H1 (cell line): Measurements from ENCODE around the gene VEZT. TPM values are rescaled to one million over a fixed set of nuclear protein-coding genes. Genes with fewer than 3 reads are reported as not detected.

Experiments used
- CTCF ChIA-PET: fragments of 300-600 bp; sonication (Branson Sonifier 250); formaldehyde crosslinking; loops from one replicate; lab custom pipeline; 2021; ENCODE audit not compliant: partially characterized antibody; lab: Charles Lee
- POLR2A ChIA-PET: fragments of 300-600 bp; sonication (Branson Sonifier 250); formaldehyde crosslinking; loops from one replicate; lab custom pipeline; 2021; ENCODE audit warnings: inconsistent platforms; ENCODE audit not compliant: partially characterized antibody; lab: Charles Lee
- DNase-seq, 2 experiments: peaks; one replicate each; pipeline versions ENCODE4 v3.0.0 to v3.0.0-alpha.2; 2010 to 2022; ENCODE audit warnings: low spot score in 2 of 2, low read depth in 1 of 2, mixed read lengths in 1 of 2
- FAIRE-seq: peaks from 2 replicates; lab custom pipeline; 2011; peaks lifted over from hg19 to GRCh38; lab: Jason Lieb, UNC
- H2AFZ ChIP-seq: 2 replicates; pipeline ENCODE4 v1.8.1; 2012; ENCODE audit warnings: low read length, inconsistent platforms
- H2AK5ac ChIP-seq: 2 replicates; pipeline ENCODE4 v1.6.1; 2013; ENCODE audit warnings: low read depth, low read length
- H2BK120ac ChIP-seq: replicated peaks from 2 replicates; pipeline ENCODE3; 2013; ENCODE audit warnings: low read depth, low read length, inconsistent platforms
- H2BK12ac ChIP-seq: 2 replicates; pipeline ENCODE4 v1.6.1; 2013; ENCODE audit warnings: low read depth, low read length
- H2BK15ac ChIP-seq: 2 replicates; pipeline ENCODE4 v1.6.1; 2013; ENCODE audit warnings: low read length
- H2BK20ac ChIP-seq: 2 replicates; pipeline ENCODE4 v1.6.1; 2013; ENCODE audit warnings: low read length
- H2BK5ac ChIP-seq: 2 replicates; pipeline ENCODE4 v1.6.1; 2013; ENCODE audit warnings: low read depth, low read length
- H3K14ac ChIP-seq: 2 replicates; pipeline ENCODE4 v1.6.1; 2013; ENCODE audit warnings: inconsistent platforms; ENCODE audit not compliant: insufficient read length
- H3K18ac ChIP-seq: 2 replicates; pipeline ENCODE4 v1.6.1; 2013; ENCODE audit warnings: low read length; ENCODE audit errors: extremely low read depth
- H3K23ac ChIP-seq: 2 replicates; pipeline ENCODE4 v1.6.1; 2013; ENCODE audit warnings: inconsistent platforms; ENCODE audit not compliant: insufficient read length
- H3K23me2 ChIP-seq: 2 replicates; pipeline ENCODE4 v1.6.1; 2013; ENCODE audit warnings: low read depth, low read length
- H3K27ac ChIP-seq: 2 replicates; pipeline ENCODE4 v1.6.1; 2011; ENCODE audit warnings: low read depth, low read length, inconsistent platforms
- H3K27me3 ChIP-seq, 4 experiments: replicated peaks in 1 of 4; 1 replicate in 1 of 4; 2 replicates in 3 of 4; pipeline versions ENCODE4 v1.6.1 to v1.8.1; 2011 to 2013; ENCODE audit warnings: low read length in 3 of 4, mild to moderate bottlenecking in 3 of 4, inconsistent platforms in 2 of 4, mixed read lengths in 2 of 4, moderate library complexity in 1 of 4; ENCODE audit not compliant: control insufficient read depth in 3 of 4, insufficient read depth in 3 of 4; ENCODE audit errors: extremely low read depth in 1 of 4
- H3K36me3 ChIP-seq, 4 experiments: 2 replicates each; pipeline versions ENCODE4 v1.6.1 to v1.8.1; 2011 to 2013; ENCODE audit warnings: mild to moderate bottlenecking in 4 of 4, low read length in 3 of 4, moderate library complexity in 2 of 4, control low read depth in 1 of 4, inconsistent platforms in 1 of 4; ENCODE audit not compliant: insufficient read depth in 4 of 4, control insufficient read depth in 2 of 4
- H3K4ac ChIP-seq: replicated peaks from 2 replicates; pipeline ENCODE3; 2013; ENCODE audit warnings: low read length, low read depth, mixed read lengths, inconsistent platforms; ENCODE audit not compliant: insufficient read length
- H3K4me1 ChIP-seq, 4 experiments: replicated peaks in 1 of 4; 1 replicate in 1 of 4; 2 replicates in 3 of 4; pipeline versions ENCODE4 v1.6.1 to v1.8.1; 2011 to 2013; ENCODE audit warnings: low read length in 3 of 4, inconsistent platforms in 2 of 4, mixed read lengths in 1 of 4; ENCODE audit not compliant: insufficient read depth in 4 of 4, control insufficient read depth in 3 of 4
- H3K4me2 ChIP-seq, 2 experiments: 2 replicates each; pipeline versions ENCODE4 v1.6.1 to v1.8.1; 2011 to 2013; ENCODE audit warnings: low read depth in 2 of 2, low read length in 2 of 2, control low read depth in 1 of 2, inconsistent platforms in 1 of 2, mild to moderate bottlenecking in 1 of 2; ENCODE audit not compliant: insufficient read depth in 1 of 2
- H3K4me3 ChIP-seq, 4 experiments: fragments of 200-600, 300-600 bp in 1 of 4; sonication (generic), shearing (Covaris generic), sonication (Bioruptor Twin) in 1 of 4; 2 replicates each; pipeline versions ENCODE4 v1.5.1 to v1.8.1; 2011 to 2016; ENCODE audit warnings: low read length in 4 of 4, low read depth in 3 of 4, control low read depth in 2 of 4, inconsistent platforms in 2 of 4, mild to moderate bottlenecking in 2 of 4, mixed read lengths in 1 of 4, moderate library complexity in 1 of 4; ENCODE audit not compliant: insufficient read depth in 2 of 4; ENCODE audit errors: extremely low read depth in 1 of 4
- H3K56ac ChIP-seq: replicated peaks from 2 replicates; pipeline ENCODE3; 2013; ENCODE audit warnings: low read depth, mild to moderate bottlenecking, mixed read lengths, low read length, inconsistent platforms; ENCODE audit not compliant: insufficient read length
- H3K79me1 ChIP-seq: 2 replicates; pipeline ENCODE4 v1.6.1; 2013; ENCODE audit warnings: low read depth, low read length, control low read depth
- H3K79me2 ChIP-seq, 2 experiments: 2 replicates each; pipeline versions ENCODE4 v1.6.1 to v1.8.1; 2012 to 2013; ENCODE audit warnings: low read length in 2 of 2, mild to moderate bottlenecking in 2 of 2, inconsistent platforms in 1 of 2; ENCODE audit not compliant: insufficient read depth in 2 of 2, control insufficient read depth in 1 of 2
- H3K9ac ChIP-seq, 4 experiments: replicated peaks in 1 of 4; 1 replicate in 1 of 4; 2 replicates in 3 of 4; pipeline versions ENCODE4 v1.6.1 to v1.8.1; 2011 to 2013; ENCODE audit warnings: low read depth in 3 of 4, low read length in 3 of 4, control low read depth in 2 of 4, mild to moderate bottlenecking in 2 of 4, moderate library complexity in 2 of 4, inconsistent platforms in 1 of 4; ENCODE audit errors: extremely low read depth in 1 of 4
- H3K9me3 ChIP-seq, 2 experiments: 2 replicates each; pipeline versions ENCODE4 v1.6.1 to v1.8.1; 2012 to 2013; ENCODE audit warnings: mild to moderate bottlenecking in 2 of 2, moderate library complexity in 2 of 2, control low read depth in 1 of 2, inconsistent platforms in 1 of 2, low read depth in 1 of 2, low read length in 1 of 2, mixed read lengths in 1 of 2; ENCODE audit not compliant: insufficient read depth in 2 of 2
- H4K20me1 ChIP-seq, 2 experiments: replicated peaks in 1 of 2; 2 replicates each; pipeline versions ENCODE3 to v1.8.1; 2011 to 2013; ENCODE audit warnings: inconsistent platforms in 2 of 2, low read length in 2 of 2, mild to moderate bottlenecking in 1 of 2; ENCODE audit not compliant: insufficient read depth in 2 of 2, control insufficient read depth in 1 of 2
- H4K5ac ChIP-seq: 2 replicates; pipeline ENCODE4 v1.6.1; 2013; ENCODE audit warnings: low read length, low read depth, mixed read lengths, inconsistent platforms; ENCODE audit not compliant: insufficient read length
- H4K8ac ChIP-seq: 2 replicates; pipeline ENCODE4 v1.8.0; 2013; ENCODE audit warnings: mild to moderate bottlenecking, moderate library complexity, low read length, inconsistent platforms; ENCODE audit not compliant: insufficient read depth; ENCODE audit errors: extremely low read depth
- H4K91ac ChIP-seq: replicated peaks from 2 replicates; pipeline ENCODE3; 2013; ENCODE audit warnings: low read length, mixed read lengths, inconsistent platforms; ENCODE audit not compliant: insufficient read length
- CHD1 ChIP-seq: IDR thresholded peaks from 2 replicates; pipeline ENCODE4 v1.6.1; 2012; ENCODE audit warnings: low read depth, low read length, improper control_type of control experiment
- EP300 ChIP-seq, 2 experiments: IDR thresholded peaks; 1 replicate in 1 of 2; 2 replicates in 1 of 2; pipeline ENCODE4 v1.6.1; 2011 to 2012; ENCODE audit warnings: low read depth in 2 of 2, low read length in 2 of 2, mild to moderate bottlenecking in 2 of 2, borderline replicate concordance in 1 of 2, inconsistent platforms in 1 of 2, moderate library complexity in 1 of 2
- EZH2 ChIP-seq: fragments of 200-600 bp; sonication (generic); IDR thresholded peaks from 2 replicates; pipeline ENCODE4 v1.7.1; 2012; ENCODE audit warnings: low read depth, mild to moderate bottlenecking, moderate library complexity, low read length, inconsistent platforms; ENCODE audit not compliant: severe bottlenecking
- JUND ChIP-seq: IDR thresholded peaks from 2 replicates; pipeline ENCODE4 v1.6.1; 2011; ENCODE audit warnings: mild to moderate bottlenecking, improper control_type of control experiment, low read length
- KDM5A ChIP-seq: fragments of 200-600 bp; IDR thresholded peaks from 2 replicates; pipeline ENCODE4 v1.7.1; 2012; ENCODE audit warnings: mild to moderate bottlenecking, low read length, inconsistent platforms, mixed read lengths
- POU5F1 ChIP-seq: IDR thresholded peaks from 2 replicates; pipeline ENCODE4 v1.6.1; 2011; ENCODE audit warnings: low read depth, mild to moderate bottlenecking, low read length, moderate library complexity
- SIN3A ChIP-seq, 2 experiments: IDR thresholded peaks in 1 of 2; conservative IDR thresholded peaks in 1 of 2; 2 replicates each; pipeline ENCODE4 v1.6.1; 2011 to 2012; ENCODE audit warnings: low read length in 2 of 2, improper control_type of control experiment in 1 of 2, low read depth in 1 of 2, mild to moderate bottlenecking in 1 of 2
- SP1 ChIP-seq: IDR thresholded peaks from 2 replicates; pipeline ENCODE4 v1.6.1; 2011; ENCODE audit warnings: low read depth, low read length
- TAF1 ChIP-seq: IDR thresholded peaks from 2 replicates; pipeline ENCODE4 v1.6.1; 2011; ENCODE audit warnings: mild to moderate bottlenecking, low read depth, low read length
- polyA plus RNA-seq, 7 experiments: library from polyadenylated mRNA; depleted of rRNA in 3 of 7; stranded (reverse) in 5 of 7; unstranded in 2 of 7; fragments of >200 nt in 5 of 7; fragments of 200-250 nt in 2 of 7; gene quantifications; 1 replicate in 5 of 7; 2 replicates in 1 of 7; 4 replicates in 1 of 7; pipeline versions ENCODE4 v1.2.1 to v1.2.3, GENCODE V29; 2011 to 2013; ENCODE audit warnings: missing spikeins in 2 of 7, mixed read lengths in 2 of 7
- total RNA-seq: library from RNA; stranded (reverse); fragmentation: NEBNext Ultra II Directional; extraction: Animal tissue kit (Norgen Biotek cat#: 25700); gene quantifications from 2 replicates; pipeline ENCODE4 v1.2.1, GENCODE V29; 2021
- TF ChIP-seq, protein P1 (sequence below): IDR thresholded peaks from 2 replicates; pipeline ENCODE4 v1.6.1; 2011; ENCODE audit warnings: low read length, improper control_type of control experiment

VEZT gene
- total and polyA plus RNA-seq, 2 of the 8 experiments (the other 6 are each of a cell fraction or from before 2014, with no cell fraction given) = 44.0 to 56.1 TPM

DNA sequence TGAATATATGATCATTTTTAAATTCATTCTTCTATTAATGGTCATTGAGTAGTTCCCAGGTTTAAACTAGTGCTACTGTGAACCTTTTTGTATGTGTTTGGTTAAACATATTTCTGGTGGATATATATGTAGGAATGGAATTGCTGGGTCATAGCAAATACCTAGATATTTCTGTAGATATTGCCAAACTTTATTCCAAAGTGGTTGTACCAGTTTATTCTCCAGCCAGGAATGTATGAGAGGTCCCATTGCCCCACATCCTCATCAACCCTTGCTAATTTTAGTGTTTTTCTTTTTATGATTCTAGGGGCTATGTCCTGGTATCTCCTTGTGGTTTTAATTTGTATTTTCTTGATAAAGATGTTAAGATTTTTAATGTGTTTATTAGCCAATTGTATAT lies 3.1 kb downstream of the VEZT start:
- no peak overlapping the region for H2AK5ac ChIP-seq
- CTCF ChIA-PET = no interaction called here
- H2BK120ac ChIP-seq = no peak overlapping the region
- H3K9ac ChIP-seq = no peak overlapping the region
- no peak overlapping the region for H2BK20ac ChIP-seq
- TF ChIP-seq TAF1 (no peak), EP300 (IDR thresholded peaks at IDR 0.05; ENCODE audit: borderline replicate concordance in 1 of 2, low read depth in 2 of 2, low read length in 2 of 2) (no peak), EZH2 (no peak), JUND (no peak), SIN3A (conservative IDR thresholded peaks at IDR 0.05 in 1 of 2, IDR thresholded peaks at IDR 0.05 in 1 of 2; ENCODE audit: low read depth in 1 of 2, low read length in 2 of 2) (no peak), KDM5A (no peak), CHD1 (no peak), POU5F1 (no peak), SP1 (no peak)
- TF ChIP-seq, protein P1, sequence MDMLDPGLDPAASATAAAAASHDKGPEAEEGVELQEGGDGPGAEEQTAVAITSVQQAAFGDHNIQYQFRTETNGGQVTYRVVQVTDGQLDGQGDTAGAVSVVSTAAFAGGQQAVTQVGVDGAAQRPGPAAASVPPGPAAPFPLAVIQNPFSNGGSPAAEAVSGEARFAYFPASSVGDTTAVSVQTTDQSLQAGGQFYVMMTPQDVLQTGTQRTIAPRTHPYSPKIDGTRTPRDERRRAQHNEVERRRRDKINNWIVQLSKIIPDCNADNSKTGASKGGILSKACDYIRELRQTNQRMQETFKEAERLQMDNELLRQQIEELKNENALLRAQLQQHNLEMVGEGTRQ = no peak
- TF ChIP-seq, all 59 proteins: peak for 0
- H3K23me2 ChIP-seq = peaks cover 7% of the 10 kb centered on the region
- H3K27ac ChIP-seq = no peak overlapping the region
- peaks cover 0 to 6% of the 10 kb centered on the region in 2 experiments for H4K20me1 ChIP-seq
- H3K27me3 ChIP-seq = no peaks in the 10 kb centered on the region
- no peak overlapping the region for H4K91ac ChIP-seq
- no peak overlapping the region for H3K23ac ChIP-seq
- no peak overlapping the region for H3K14ac ChIP-seq
- H4K5ac ChIP-seq = no peak overlapping the region
- no peak overlapping the region for H4K8ac ChIP-seq
- no peak overlapping the region for H2BK15ac ChIP-seq
- no peak overlapping the region for H3K4me2 ChIP-seq
- H3K4me1 ChIP-seq = peaks cover 0 to 5% (median 0%) of the 10 kb centered on the region in 4 experiments; a peak in 3 of 7 replicates
- H3K36me3 ChIP-seq = peaks cover 0 to 19% (median 3%) of the 10 kb centered on the region in 4 experiments; a peak in 4 of 8 replicates
- H2BK5ac ChIP-seq = no peak overlapping the region
- no peak overlapping the region for H3K56ac ChIP-seq
- POLR2A ChIA-PET = interaction anchor here (0.7 to 9.0 kb wide), 2 partner anchors 13 to 14 kb away, joined by 3 to 89 read pairs; no protein-coding TSS in a partner anchor
- H3K4me3 ChIP-seq = no peak overlapping the region
- DNase-seq (no peak), FAIRE-seq (no peak)
- H3K18ac ChIP-seq = no peak overlapping the region
- H3K79me2 ChIP-seq = peaks cover 12 to 87% of the 10 kb centered on the region in 2 experiments
- H3K79me1 ChIP-seq = peaks cover 12% of the 10 kb centered on the region
- H3K9me3 ChIP-seq = no peaks in the 10 kb centered on the region
- no peak overlapping the region for H2AFZ ChIP-seq
- no peak overlapping the region for H3K4ac ChIP-seq
- no peak overlapping the region for H2BK12ac ChIP-seq
